HL-60 (cell line): ENCODE results near the gene TAF13.
"Not testable (repeated sequence)": the region's sequence is repeated elsewhere in the genome, so short reads cannot be mapped to it uniquely, and the experiment has no call there.

ENCODE experiments used
- DNase-seq, 2 experiments: peaks; one replicate each; pipeline ENCODE4 v3.0.0-alpha.2; 2010 to 2020; ENCODE audit warnings: low read depth in 1 of 2, low spot score in 1 of 2
- H3K27ac ChIP-seq: fragments of 250-450 bp; sonication (Bioruptor Pico); replicated peaks from 2 replicates; pipeline ENCODE4 v1.5.1; 2020; ENCODE audit warnings: mild to moderate bottlenecking, moderate library complexity
- H3K27me3 ChIP-seq: fragments of 250-450 bp; sonication (Bioruptor Pico); 2 replicates; pipeline ENCODE4 v1.5.1; 2021; ENCODE audit warnings: mild to moderate bottlenecking, moderate library complexity; ENCODE audit not compliant: insufficient read depth, poor library complexity, severe bottlenecking
- H3K4me3 ChIP-seq: replicated peaks from 2 replicates; pipeline ENCODE4 v1.5.1; 2011; ENCODE audit warnings: mild to moderate bottlenecking, control low read depth, low read length; ENCODE audit not compliant: insufficient read depth
- GABPA ChIP-seq: IDR thresholded peaks from 2 replicates; pipeline ENCODE4 v1.6.1; 2012; ENCODE audit warnings: low read depth
- POLR2AphosphoS5 ChIP-seq: IDR thresholded peaks from 2 replicates; pipeline ENCODE4 v1.6.1; 2012; ENCODE audit warnings: low read depth
- SPI1 ChIP-seq: IDR thresholded peaks from 2 replicates; pipeline ENCODE4 v1.6.1; 2012; ENCODE audit warnings: low read depth, mild to moderate bottlenecking, borderline replicate concordance
- TF ChIP-seq, protein P1 (sequence below): IDR thresholded peaks from one replicate; pipeline ENCODE4 v1.5.1; 2011; ENCODE audit warnings: low read length, control low read depth, inconsistent platforms; ENCODE audit not compliant: insufficient read depth
- TF ChIP-seq, protein P2 (sequence below): IDR thresholded peaks from 2 replicates; pipeline ENCODE4 v1.6.1; 2012; ENCODE audit warnings: low read depth; ENCODE audit not compliant: insufficient replicate concordance

Gene TAF13

GRCh38 chr1:109025694-109026093 lies 50.1 kb downstream of the TAF13 start:
- DNase-seq, result no peak
- Histone ChIP-seq H3K4me3 (no peak overlapping the region), H3K27me3 (no peaks in the 10 kb centered on the region), H3K27ac (no peak overlapping the region)
- TF ChIP-seq SPI1 (no peak), GABPA (no peak), POLR2AphosphoS5 (no peak)
- TF ChIP-seq, protein P1, sequence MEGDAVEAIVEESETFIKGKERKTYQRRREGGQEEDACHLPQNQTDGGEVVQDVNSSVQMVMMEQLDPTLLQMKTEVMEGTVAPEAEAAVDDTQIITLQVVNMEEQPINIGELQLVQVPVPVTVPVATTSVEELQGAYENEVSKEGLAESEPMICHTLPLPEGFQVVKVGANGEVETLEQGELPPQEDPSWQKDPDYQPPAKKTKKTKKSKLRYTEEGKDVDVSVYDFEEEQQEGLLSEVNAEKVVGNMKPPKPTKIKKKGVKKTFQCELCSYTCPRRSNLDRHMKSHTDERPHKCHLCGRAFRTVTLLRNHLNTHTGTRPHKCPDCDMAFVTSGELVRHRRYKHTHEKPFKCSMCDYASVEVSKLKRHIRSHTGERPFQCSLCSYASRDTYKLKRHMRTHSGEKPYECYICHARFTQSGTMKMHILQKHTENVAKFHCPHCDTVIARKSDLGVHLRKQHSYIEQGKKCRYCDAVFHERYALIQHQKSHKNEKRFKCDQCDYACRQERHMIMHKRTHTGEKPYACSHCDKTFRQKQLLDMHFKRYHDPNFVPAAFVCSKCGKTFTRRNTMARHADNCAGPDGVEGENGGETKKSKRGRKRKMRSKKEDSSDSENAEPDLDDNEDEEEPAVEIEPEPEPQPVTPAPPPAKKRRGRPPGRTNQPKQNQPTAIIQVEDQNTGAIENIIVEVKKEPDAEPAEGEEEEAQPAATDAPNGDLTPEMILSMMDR, result no peak
- TF ChIP-seq, protein P2, sequence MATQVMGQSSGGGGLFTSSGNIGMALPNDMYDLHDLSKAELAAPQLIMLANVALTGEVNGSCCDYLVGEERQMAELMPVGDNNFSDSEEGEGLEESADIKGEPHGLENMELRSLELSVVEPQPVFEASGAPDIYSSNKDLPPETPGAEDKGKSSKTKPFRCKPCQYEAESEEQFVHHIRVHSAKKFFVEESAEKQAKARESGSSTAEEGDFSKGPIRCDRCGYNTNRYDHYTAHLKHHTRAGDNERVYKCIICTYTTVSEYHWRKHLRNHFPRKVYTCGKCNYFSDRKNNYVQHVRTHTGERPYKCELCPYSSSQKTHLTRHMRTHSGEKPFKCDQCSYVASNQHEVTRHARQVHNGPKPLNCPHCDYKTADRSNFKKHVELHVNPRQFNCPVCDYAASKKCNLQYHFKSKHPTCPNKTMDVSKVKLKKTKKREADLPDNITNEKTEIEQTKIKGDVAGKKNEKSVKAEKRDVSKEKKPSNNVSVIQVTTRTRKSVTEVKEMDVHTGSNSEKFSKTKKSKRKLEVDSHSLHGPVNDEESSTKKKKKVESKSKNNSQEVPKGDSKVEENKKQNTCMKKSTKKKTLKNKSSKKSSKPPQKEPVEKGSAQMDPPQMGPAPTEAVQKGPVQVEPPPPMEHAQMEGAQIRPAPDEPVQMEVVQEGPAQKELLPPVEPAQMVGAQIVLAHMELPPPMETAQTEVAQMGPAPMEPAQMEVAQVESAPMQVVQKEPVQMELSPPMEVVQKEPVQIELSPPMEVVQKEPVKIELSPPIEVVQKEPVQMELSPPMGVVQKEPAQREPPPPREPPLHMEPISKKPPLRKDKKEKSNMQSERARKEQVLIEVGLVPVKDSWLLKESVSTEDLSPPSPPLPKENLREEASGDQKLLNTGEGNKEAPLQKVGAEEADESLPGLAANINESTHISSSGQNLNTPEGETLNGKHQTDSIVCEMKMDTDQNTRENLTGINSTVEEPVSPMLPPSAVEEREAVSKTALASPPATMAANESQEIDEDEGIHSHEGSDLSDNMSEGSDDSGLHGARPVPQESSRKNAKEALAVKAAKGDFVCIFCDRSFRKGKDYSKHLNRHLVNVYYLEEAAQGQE, result no peak

DNA sequence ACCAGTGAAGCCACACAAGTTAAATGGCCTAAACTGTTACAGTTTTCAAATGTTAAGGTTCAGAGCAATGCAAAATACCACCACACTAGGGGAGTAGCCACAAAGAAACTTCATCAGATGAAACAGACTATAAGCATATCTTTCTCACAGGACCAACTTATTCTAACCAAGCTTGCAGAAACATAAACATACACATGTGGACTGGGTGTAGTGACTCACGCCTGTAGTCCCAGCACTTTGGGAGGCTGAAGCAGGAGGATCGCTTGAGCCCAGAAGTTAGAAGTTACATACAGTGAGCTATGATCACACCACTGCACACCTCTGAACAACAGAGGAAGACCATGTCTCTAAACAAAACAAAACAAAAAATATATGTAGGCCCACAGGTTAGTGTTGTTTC lies 51.2 kb downstream of the TAF13 start:
- DNase-seq, result no peak
- TF ChIP-seq GABPA (no peak), SPI1 (no peak), POLR2AphosphoS5 (no peak)
- TF ChIP-seq, protein P2, result no peak
- TF ChIP-seq, protein P1, result no peak
- Histone ChIP-seq H3K4me3 (no peak overlapping the region), H3K27me3 (no peaks in the 10 kb centered on the region), H3K27ac (no peak overlapping the region)

- H3K27ac ChIP-seq, result no peak overlapping the region
- H3K27me3 ChIP-seq, result no peaks in the 10 kb centered on the region
- H3K4me3 ChIP-seq, result no peak overlapping the region
- DNase-seq, result no peak
- TF ChIP-seq POLR2AphosphoS5, result no peak
- TF ChIP-seq, protein P2, result no peak
- TF ChIP-seq SPI1, result no peak
- TF ChIP-seq, protein P1, result no peak
- no peak for TF ChIP-seq GABPA
Observed at GRCh38 chr1:109020693-109021257, 55.0 kb downstream of the TAF13 start.

GRCh38 chr1:109017719-109018118 lies 58.1 kb downstream of the TAF13 start:
- not testable (repeated sequence) for H3K27ac ChIP-seq, DNase-seq, H3K27me3 ChIP-seq, H3K4me3 ChIP-seq
